ENCODE data around the gene BSPRY.
A peak's percentile ranks its signal among the peaks of the same experiment; 100 is the strongest.

Gene BSPRY

DNA sequence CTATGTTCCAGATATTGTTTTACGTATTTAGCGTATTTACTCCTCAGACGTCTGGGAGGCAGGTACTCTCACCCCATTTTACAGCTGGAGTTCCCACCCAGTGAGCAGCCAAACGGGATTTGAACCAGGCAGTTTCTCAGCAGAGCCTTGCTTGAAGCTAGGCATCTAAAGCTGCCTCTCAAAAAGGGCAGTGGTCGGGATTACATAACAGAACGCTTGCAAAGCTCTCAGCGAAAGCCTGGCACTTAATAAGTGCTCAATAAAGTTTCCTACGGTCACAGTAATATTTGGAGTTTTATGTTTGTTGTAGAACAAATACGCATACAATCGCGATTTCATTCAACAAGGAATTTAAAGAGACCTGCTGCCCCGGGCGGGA, 286 bp upstream of the BSPRY start:
- TF ChIP-seq CTCF (IDR thresholded peaks at IDR 0.05; ENCODE audit: insufficient read depth, low read depth, low read length, missing control alignments), result no peak
- H3K4me3 ChIP-seq (ENCODE audit: low read depth, low read length), result no peak overlapping the region
- DNase-seq (ENCODE audit: low read depth), result no peak

DNA sequence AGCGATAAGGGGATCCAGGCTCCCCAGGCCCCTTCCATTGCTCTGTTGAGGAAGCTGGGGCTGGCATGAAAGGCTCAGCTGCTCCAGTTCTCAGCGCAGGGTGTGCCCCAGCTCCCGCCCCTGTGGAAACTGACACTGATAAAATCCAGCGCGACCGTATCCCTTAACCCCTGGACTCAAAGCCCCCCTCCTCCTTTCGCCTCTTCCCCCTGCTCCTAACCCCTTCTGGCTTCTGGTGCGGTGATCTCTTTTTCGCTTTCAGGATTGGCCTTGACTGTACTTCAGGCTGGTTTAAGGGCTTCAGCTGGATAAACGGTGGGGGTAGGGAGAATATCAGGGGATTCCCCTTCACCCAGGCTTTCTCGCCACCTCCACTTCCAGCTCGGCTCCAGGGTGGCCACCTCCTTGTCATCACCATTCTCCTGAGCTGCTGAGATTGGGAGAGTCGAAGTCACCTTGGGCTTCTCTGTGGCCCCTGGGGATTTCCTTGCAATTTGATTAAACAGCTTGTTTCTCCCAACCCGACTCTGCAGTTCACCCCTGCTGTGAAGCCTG, 843 bp downstream of the BSPRY start:
- DNase-seq (ENCODE audit: low read depth), result no peak
- TF ChIP-seq CTCF (IDR thresholded peaks at IDR 0.05; ENCODE audit: insufficient read depth, low read depth, low read length, missing control alignments), result no peak
- peak overlapping the region; percentile 34 for H3K4me3 ChIP-seq (ENCODE audit: low read depth, low read length)

DNA sequence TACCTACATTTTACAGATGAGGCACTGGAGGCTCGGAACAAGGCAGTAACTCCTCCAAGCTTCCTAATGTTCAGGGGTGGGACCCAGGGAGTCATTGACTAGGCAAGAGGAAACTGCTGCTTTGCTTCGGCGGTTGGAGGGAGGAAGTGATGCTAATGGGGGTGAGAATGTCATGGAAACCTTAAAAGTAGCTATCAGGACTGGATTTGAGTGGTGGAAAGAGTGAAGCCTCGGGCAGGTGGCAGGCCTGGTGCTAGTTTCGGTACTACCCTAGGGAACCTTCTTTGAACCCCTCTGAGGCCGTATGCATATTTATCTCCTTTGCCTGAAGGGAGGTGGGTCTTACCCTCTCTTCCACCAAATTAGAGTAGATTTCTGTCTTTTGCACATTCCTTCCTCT, 1.6 kb downstream of the BSPRY start:
- peak; percentile 51 for DNase-seq (ENCODE audit: low read depth)
- TF ChIP-seq CTCF (IDR thresholded peaks at IDR 0.05; ENCODE audit: insufficient read depth, low read depth, low read length, missing control alignments), result no peak
- no peak overlapping the region for H3K4me3 ChIP-seq (ENCODE audit: low read depth, low read length)

DNA sequence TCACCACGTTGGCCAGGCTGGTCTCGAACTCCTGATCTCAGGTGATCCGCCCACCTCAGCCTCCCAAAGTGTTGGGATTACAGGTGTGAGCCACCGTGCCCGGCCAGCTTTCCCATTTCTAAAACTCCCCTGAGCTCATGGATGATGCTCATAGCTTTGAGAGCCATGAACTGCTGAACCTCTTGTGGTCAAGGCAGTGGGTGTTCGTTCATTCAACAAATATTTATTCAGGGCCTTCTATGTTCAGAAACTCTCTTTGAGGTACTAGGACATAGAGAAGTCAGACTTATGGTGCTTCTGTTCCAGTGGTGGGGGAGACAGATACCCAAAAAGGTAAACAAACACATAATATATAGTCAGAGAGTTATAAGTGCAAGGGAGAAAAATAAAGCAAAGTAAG, 2.7 kb downstream of the BSPRY start:
- DNase-seq (ENCODE audit: low read depth), result no peak
- no peak for TF ChIP-seq CTCF (IDR thresholded peaks at IDR 0.05; ENCODE audit: insufficient read depth, low read depth, low read length, missing control alignments)
- H3K4me3 ChIP-seq (ENCODE audit: low read depth, low read length), result no peak overlapping the region

DNA sequence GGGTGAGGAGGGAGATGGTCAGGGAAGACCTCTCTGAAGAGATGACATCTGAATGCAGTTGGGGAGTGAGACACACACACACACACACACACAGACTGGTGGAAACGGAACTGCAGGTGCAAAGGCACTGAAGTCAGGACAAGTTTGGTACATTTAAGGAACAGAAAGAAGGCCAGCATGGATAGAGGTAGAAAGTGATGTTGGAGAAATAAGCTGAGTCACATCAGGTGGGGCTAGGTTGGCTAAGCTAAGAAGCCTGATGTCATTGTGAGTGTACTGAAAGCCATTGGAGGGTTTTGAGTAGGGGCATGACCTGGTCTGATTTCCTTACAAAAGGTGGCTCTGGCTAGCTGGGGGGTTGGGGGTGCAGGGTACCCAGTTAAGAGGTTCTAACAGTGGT, 3.1 kb downstream of the BSPRY start:
- no peak overlapping the region for H3K4me3 ChIP-seq (ENCODE audit: low read depth, low read length)
- no peak for DNase-seq (ENCODE audit: low read depth)
- TF ChIP-seq CTCF (IDR thresholded peaks at IDR 0.05; ENCODE audit: insufficient read depth, low read depth, low read length, missing control alignments), result no peak

- TF ChIP-seq CTCF (IDR thresholded peaks at IDR 0.05; ENCODE audit: insufficient read depth, low read depth, low read length, missing control alignments), result peak; percentile 8
- DNase-seq (ENCODE audit: low read depth), result no peak
- no peak overlapping the region for H3K4me3 ChIP-seq (ENCODE audit: low read depth, low read length)
Measured at GRCh38 chr9:113355040-113355596, 5.8 kb downstream of the BSPRY start.

DNA sequence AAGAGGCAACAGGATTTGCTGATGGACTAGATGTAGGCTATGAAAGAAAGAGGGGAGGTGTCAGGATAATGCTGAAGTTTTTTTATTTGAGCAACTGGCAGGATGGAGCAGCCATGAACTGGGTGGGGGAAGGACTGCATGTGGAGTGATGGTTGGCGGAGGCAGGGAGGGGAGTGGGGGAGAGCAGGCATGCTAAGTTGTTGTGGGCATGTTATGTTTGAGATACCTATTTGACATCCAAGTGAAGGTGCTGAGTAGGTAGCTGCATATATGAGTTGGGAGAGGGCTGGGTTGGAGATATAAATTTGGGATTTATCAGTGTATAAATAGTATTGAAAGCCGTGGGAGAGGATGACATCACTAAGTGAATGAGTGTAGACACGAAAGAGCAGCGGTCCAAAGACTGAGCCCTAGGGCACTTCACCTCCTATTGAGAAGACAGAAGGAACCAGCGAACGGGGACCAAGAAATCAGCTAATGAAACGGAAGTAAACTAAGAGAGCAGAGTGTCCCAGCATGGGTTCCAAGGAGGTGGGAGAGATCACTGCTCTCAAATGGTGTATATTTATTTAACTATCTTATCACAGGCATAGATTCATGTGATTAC, 7.4 kb downstream of the BSPRY start:
- no peak overlapping the region for H3K4me3 ChIP-seq (ENCODE audit: low read depth, low read length)
- TF ChIP-seq CTCF (IDR thresholded peaks at IDR 0.05; ENCODE audit: insufficient read depth, low read depth, low read length, missing control alignments), result no peak
- DNase-seq (ENCODE audit: low read depth), result no peak
